IMR-90 (cell line): Measurements from ENCODE around the gene KCTD3. TPM values are rescaled to one million over a fixed set of nuclear protein-coding genes. Genes with fewer than 3 reads are reported as not detected.

Experiments used
- ATAC-seq: fragments of 200-7000 bp; cut with Tn5 transposase; 2 replicates; pipeline ENCODE4 v1.9.1; 2020; ENCODE audit warnings: low read depth, mild to moderate bottlenecking, moderate library complexity
- BruUV-seq: library from RNA; stranded (reverse); fragments of 400-500 nt; replicated peaks from 2 replicates; lab custom pipeline; 2021; lab: Mats Ljungman, UMichigan
- CTCF ChIA-PET: fragments of 300-600 bp; formaldehyde crosslinking; extraction: SDS; loops from one replicate; lab custom pipeline; 2021; ENCODE audit warnings: antibody characterized with exemption; lab: Yijun Ruan, JAX
- POLR2A ChIA-PET: fragments of 300-600 bp; sonication (Branson Sonifier 250); formaldehyde crosslinking; loops from one replicate; lab custom pipeline; 2022; ENCODE audit warnings: antibody characterized with exemption; ENCODE audit not compliant: unreplicated experiment; lab: Charles Lee
- DNase-seq: peaks from one replicate; pipeline ENCODE4 v3.0.0; 2013
- H2AFZ ChIP-seq: replicated peaks from 2 replicates; pipeline ENCODE3; 2013; ENCODE audit warnings: low read length, mild to moderate bottlenecking; ENCODE audit not compliant: poor library complexity
- H2AK5ac ChIP-seq: 2 replicates; pipeline ENCODE4 v1.6.1; 2013; ENCODE audit warnings: low read depth, low read length, inconsistent platforms
- H2AK9ac ChIP-seq: replicated peaks from 2 replicates; pipeline ENCODE3; 2013; ENCODE audit warnings: mild to moderate bottlenecking, low read depth, low read length, moderate library complexity; ENCODE audit not compliant: poor library complexity
- H2BK120ac ChIP-seq: 2 replicates; pipeline ENCODE4 v1.6.1; 2013; ENCODE audit warnings: low read depth, low read length, inconsistent platforms
- H2BK15ac ChIP-seq: 3 replicates; pipeline ENCODE4 v1.6.1; 2013; ENCODE audit warnings: low read depth, low read length, inconsistent platforms
- H2BK20ac ChIP-seq: 2 replicates; pipeline ENCODE4 v1.6.1; 2013; ENCODE audit warnings: low read depth, mild to moderate bottlenecking, inconsistent platforms, low read length, moderate library complexity
- H2BK5ac ChIP-seq: 2 replicates; pipeline ENCODE4 v1.6.1; 2013; ENCODE audit warnings: mild to moderate bottlenecking, low read depth, low read length, inconsistent platforms; ENCODE audit not compliant: poor library complexity, severe bottlenecking
- H3K14ac ChIP-seq: replicated peaks from 2 replicates; pipeline ENCODE4 v1.6.1; 2013; ENCODE audit warnings: low read depth, low read length, inconsistent platforms
- H3K18ac ChIP-seq: 2 replicates; pipeline ENCODE4 v1.6.1; 2013; ENCODE audit warnings: low read depth, low read length, control low read depth
- H3K23ac ChIP-seq: 2 replicates; pipeline ENCODE4 v1.6.1; 2013; ENCODE audit warnings: low read depth, low read length, inconsistent platforms
- H3K27ac ChIP-seq: 2 replicates; pipeline ENCODE4 v1.5.1; 2013; ENCODE audit warnings: mild to moderate bottlenecking, control low read depth, low read length; ENCODE audit not compliant: insufficient read depth
- H3K27me3 ChIP-seq: 2 replicates; pipeline ENCODE4 v1.6.1; 2013; ENCODE audit warnings: low read length; ENCODE audit not compliant: control insufficient read depth, insufficient read depth
- H3K36me3 ChIP-seq: 2 replicates; pipeline ENCODE4 v1.6.1; 2013; ENCODE audit warnings: low read length, mixed read lengths; ENCODE audit not compliant: control insufficient read depth, insufficient read depth
- H3K4ac ChIP-seq: 2 replicates; pipeline ENCODE4 v1.6.1; 2013; ENCODE audit warnings: low read depth, low read length, inconsistent platforms
- H3K4me1 ChIP-seq: 2 replicates; pipeline ENCODE4 v1.6.1; 2013; ENCODE audit warnings: low read length, mixed read lengths; ENCODE audit not compliant: control insufficient read depth, insufficient read depth
- H3K4me2 ChIP-seq: 2 replicates; pipeline ENCODE4 v1.6.1; 2013; ENCODE audit warnings: low read depth, mild to moderate bottlenecking, control low read depth, low read length, moderate library complexity
- H3K4me3 ChIP-seq: 2 replicates; pipeline ENCODE4 v1.5.1; 2013; ENCODE audit warnings: low read depth, mild to moderate bottlenecking, control low read depth, low read length, moderate library complexity; ENCODE audit not compliant: insufficient read depth
- H3K56ac ChIP-seq: 2 replicates; pipeline ENCODE4 v1.6.1; 2013; ENCODE audit warnings: low read length, inconsistent platforms; ENCODE audit not compliant: insufficient read depth; ENCODE audit errors: extremely low read depth
- H3K79me1 ChIP-seq, 2 experiments: 2 replicates each; pipeline ENCODE4 v1.6.1; 2013; ENCODE audit warnings: low read length in 2 of 2, inconsistent platforms in 1 of 2, low read depth in 1 of 2
- H3K9ac ChIP-seq: 2 replicates; pipeline ENCODE4 v1.6.1; 2013; ENCODE audit warnings: low read depth, low read length, control low read depth
- H3K9me1 ChIP-seq: 2 replicates; pipeline ENCODE4 v1.6.1; 2013; ENCODE audit warnings: low read length, inconsistent platforms; ENCODE audit not compliant: insufficient read depth
- H3K9me3 ChIP-seq: 2 replicates; pipeline ENCODE4 v1.6.1; 2013; ENCODE audit warnings: low read length; ENCODE audit not compliant: control insufficient read depth, insufficient read depth
- H4K20me1 ChIP-seq: 2 replicates; pipeline ENCODE4 v1.6.1; 2013; ENCODE audit warnings: low read length, inconsistent platforms; ENCODE audit not compliant: insufficient read depth
- H4K5ac ChIP-seq: 2 replicates; pipeline ENCODE4 v1.6.1; 2013; ENCODE audit warnings: mild to moderate bottlenecking, low read depth, low read length, control low read depth
- H4K8ac ChIP-seq, 2 experiments: 2 replicates each; pipeline ENCODE4 v1.6.1; 2013; ENCODE audit warnings: low read depth in 2 of 2, low read length in 2 of 2, control low read depth in 1 of 2, inconsistent platforms in 1 of 2
- H4K91ac ChIP-seq: 2 replicates; pipeline ENCODE4 v1.6.1; 2013; ENCODE audit warnings: low read depth, low read length, inconsistent platforms; ENCODE audit not compliant: insufficient read depth
- POLR2A ChIP-seq: IDR thresholded peaks from 2 replicates; pipeline ENCODE4 v1.6.1; 2012; ENCODE audit warnings: mild to moderate bottlenecking, low read depth, low read length
- WGBS, 2 experiments: methylation state at CpG; one replicate each; pipeline versions ENCODE4 v1.1.5 to v1.1.7; 2013; ENCODE audit warnings: missing lambda C conversion rate in 2 of 2; ENCODE audit not compliant: insufficient read length in 1 of 2; ENCODE audit errors: extremely low coverage in 2 of 2; 5-methylcytosine and 5-hydroxymethylcytosine counted together
- dilution Hi-C: fragments of 300-500 bp; cut with HindIII; formaldehyde crosslinking; loops from one replicate; pipeline ENCODE4 v1.14.3; 2018; ENCODE audit warnings: low sequenced_read_pairs; ENCODE audit not compliant: unreplicated experiment
- in situ Hi-C: fragments of 300-500 bp; cut with MboI; formaldehyde crosslinking; loops from 3 replicates; pipeline ENCODE4 v1.14.3; 2019; ENCODE audit warnings: low sequenced_read_pairs, inconsistent platforms, mixed read lengths
- intact Hi-C: fragments of 100-400 bp; cut with micrococcal nuclease; formaldehyde crosslinking; loops from 2 replicates; pipeline ENCODE4 v1.10.0; 2022
- polyA plus RNA-seq, 3 experiments: library from polyadenylated mRNA; depleted of rRNA; stranded (reverse); fragments of >200 nt; gene quantifications; 2 replicates each; pipeline ENCODE4 v1.2.3, GENCODE V29; 2012; ENCODE audit warnings: low replicate concordance in 1 of 3
- total RNA-seq: library from RNA; depleted of rRNA; stranded (reverse); fragments of >200 nt; gene quantifications from 2 replicates; pipeline ENCODE4 v1.2.3, GENCODE V29; 2012
- TF ChIP-seq, protein P1 (sequence below): fragments of 150-350 bp; IDR thresholded peaks from 2 replicates; pipeline ENCODE4 v1.6.1; 2017; ENCODE audit warnings: mild to moderate bottlenecking, antibody characterized with exemption, low read length, low read depth

The KCTD3 gene
- total and polyA plus RNA-seq, 2 of the 4 experiments (the other 2 are of a cell fraction): 43.6 to 49.5 TPM

DNA sequence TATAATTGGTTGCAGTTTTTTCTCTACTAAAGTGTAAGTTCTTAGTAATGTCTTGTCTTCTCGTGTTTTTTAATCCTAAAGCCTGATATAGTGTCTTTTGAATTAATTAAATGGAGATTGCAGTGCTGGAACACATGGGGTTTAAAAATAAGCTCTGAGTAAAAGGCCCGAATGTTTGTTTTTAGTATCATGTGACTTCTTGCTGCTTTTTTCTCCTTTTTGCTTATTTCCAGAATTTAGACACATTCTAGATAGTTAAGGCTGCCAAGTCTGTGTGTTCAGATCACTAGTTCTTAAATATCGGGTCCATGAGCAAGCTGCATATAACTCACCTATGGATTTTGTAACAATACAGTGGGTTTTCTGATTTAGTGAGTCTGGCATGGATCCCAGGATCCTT is 27.5 kb downstream of the KCTD3 start:
- CTCF ChIA-PET: interaction anchor here (1.0 kb wide), 1 partner anchor 12 kb away, joined by 3 read pairs; no protein-coding TSS in a partner anchor
- H3K27me3 ChIP-seq: no peaks in the 10 kb centered on the region
- no peak overlapping the region for H2AFZ ChIP-seq
- no peak overlapping the region for H3K4me3 ChIP-seq
- H2BK120ac ChIP-seq: no peak overlapping the region
- H3K9me1 ChIP-seq: peaks cover 3% of the 10 kb centered on the region
- H3K36me3 ChIP-seq: peaks cover 12% of the 10 kb centered on the region
- H4K91ac ChIP-seq: no peak overlapping the region
- H2BK15ac ChIP-seq: no peak overlapping the region
- no peak overlapping the region for H3K23ac ChIP-seq
- H4K8ac ChIP-seq: no peak overlapping the region
- no peak overlapping the region for H3K9ac ChIP-seq
- BruUV-seq: no TSS peak
- WGBS, 2 experiments: no CpG with 5 or more reads among the region's 3 CpGs
- H3K4me1 ChIP-seq: peaks cover 17% of the 10 kb centered on the region
- H3K79me1 ChIP-seq: peaks cover 8 to 27% of the 10 kb centered on the region in 2 experiments
- H2AK9ac ChIP-seq: no peak overlapping the region
- TF ChIP-seq, protein P1, sequence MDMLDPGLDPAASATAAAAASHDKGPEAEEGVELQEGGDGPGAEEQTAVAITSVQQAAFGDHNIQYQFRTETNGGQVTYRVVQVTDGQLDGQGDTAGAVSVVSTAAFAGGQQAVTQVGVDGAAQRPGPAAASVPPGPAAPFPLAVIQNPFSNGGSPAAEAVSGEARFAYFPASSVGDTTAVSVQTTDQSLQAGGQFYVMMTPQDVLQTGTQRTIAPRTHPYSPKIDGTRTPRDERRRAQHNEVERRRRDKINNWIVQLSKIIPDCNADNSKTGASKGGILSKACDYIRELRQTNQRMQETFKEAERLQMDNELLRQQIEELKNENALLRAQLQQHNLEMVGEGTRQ: peak; percentile 30; the same call in 1 of the 2 replicates
- no peak for TF ChIP-seq POLR2A
- H2BK20ac ChIP-seq: no peak overlapping the region
- intact Hi-C loops: no loop called here
- no peak overlapping the region for H3K56ac ChIP-seq
- no peak; the same call in 1 of the 2 replicates for ATAC-seq
- H3K14ac ChIP-seq: no peak overlapping the region
- no peak overlapping the region for H3K4ac ChIP-seq
- H3K18ac ChIP-seq: peak overlapping the region; percentile 35; the same call in 1 of the 2 replicates
- H4K20me1 ChIP-seq: peaks cover 3% of the 10 kb centered on the region; the same call in 1 of the 2 replicates
- peak; percentile 52 for DNase-seq
- no peak overlapping the region for H2AK5ac ChIP-seq
- H3K4me2 ChIP-seq: no peak overlapping the region
- no peak overlapping the region for H3K27ac ChIP-seq
- H4K5ac ChIP-seq: no peak overlapping the region
- H2BK5ac ChIP-seq: no peak overlapping the region
- H3K9me3 ChIP-seq: no peaks in the 10 kb centered on the region
- in situ Hi-C loops: no loop called here
- dilution Hi-C loops: no loop called here
- POLR2A ChIA-PET: no interaction called here
